VCaP (cell line): ENCODE data around the gene ZNF789.

Experiments
- H3K27ac ChIP-seq: fragments of 450-650 bp; 2 replicates; pipeline ENCODE4 v1.5.1; 2017
- TF ChIP-seq, protein P1 (sequence below): fragments of 450-650 bp; conservative IDR thresholded peaks from 2 replicates; pipeline ENCODE4 v1.5.1; 2017; ENCODE audit warnings: mild to moderate bottlenecking, moderate library complexity

The ZNF789 gene

DNA sequence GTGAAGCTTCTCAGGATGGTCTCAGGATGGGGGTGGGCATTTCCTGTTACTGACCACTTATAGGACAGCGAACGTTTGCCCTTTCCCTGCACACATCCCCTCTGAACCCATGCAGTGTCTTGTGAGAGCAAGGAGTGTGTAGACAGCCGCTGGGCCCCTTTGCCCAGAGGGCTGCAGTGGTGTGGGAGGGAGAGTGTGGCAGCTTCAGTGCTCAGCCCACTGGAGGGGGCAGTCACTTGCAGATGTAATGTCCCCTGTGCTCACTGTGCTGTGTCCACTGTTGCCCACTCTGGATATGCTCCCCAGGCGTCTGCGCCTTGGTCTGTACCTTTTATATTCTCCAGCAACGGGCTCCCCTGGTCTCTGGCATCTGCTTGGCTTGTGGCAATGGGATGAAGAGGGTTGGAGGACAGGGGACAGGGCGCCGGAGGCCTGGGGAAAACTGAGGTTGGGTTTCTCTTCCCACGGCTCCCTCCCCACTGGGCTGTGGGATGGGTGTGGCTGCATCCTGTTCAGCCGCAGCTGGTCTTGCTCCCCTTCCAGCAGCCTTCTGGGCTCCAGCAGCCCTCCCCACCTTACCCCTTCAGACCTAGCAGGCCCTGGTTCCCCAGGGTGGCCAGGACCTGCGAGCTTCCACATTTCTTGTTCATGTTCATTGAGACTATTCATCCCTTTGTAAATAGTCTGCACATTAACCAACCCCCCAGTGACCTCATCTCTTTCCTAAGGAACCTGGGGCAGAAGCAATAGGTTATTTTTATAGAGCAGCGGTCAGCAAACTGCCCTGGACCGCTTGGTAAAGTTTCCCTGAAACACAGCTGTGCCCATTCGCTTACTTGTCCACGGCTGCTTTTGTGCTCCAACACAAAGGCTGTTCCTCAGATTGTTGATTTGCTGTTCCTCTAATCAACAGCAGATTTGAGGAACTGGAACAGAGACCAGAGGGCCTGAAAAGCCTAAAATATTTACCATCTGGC lies 6.1 kb downstream of the ZNF789 start:
- H3K27ac ChIP-seq = no peak overlapping the region

DNA sequence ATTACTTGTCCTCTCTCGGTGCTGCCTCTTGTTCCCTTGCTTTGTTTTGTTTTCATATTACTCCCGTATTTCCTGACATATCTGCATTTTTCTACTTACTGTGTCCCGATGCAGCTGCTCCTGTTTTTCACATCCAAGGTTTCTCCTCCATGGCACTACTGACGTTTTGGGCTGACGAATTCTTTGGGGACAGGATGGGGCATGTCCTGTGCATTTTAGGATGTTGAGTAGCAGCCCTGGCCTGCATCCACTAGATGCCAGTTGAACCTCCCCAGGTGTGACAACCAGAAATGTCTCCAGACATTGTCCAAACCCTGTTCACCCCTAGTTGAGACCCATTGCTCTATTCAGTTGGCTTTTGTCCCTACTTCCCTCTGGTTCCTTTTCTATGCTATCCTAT lies 12.4 kb downstream of the ZNF789 start:
- no peak overlapping the region for H3K27ac ChIP-seq
- TF ChIP-seq, protein P1, sequence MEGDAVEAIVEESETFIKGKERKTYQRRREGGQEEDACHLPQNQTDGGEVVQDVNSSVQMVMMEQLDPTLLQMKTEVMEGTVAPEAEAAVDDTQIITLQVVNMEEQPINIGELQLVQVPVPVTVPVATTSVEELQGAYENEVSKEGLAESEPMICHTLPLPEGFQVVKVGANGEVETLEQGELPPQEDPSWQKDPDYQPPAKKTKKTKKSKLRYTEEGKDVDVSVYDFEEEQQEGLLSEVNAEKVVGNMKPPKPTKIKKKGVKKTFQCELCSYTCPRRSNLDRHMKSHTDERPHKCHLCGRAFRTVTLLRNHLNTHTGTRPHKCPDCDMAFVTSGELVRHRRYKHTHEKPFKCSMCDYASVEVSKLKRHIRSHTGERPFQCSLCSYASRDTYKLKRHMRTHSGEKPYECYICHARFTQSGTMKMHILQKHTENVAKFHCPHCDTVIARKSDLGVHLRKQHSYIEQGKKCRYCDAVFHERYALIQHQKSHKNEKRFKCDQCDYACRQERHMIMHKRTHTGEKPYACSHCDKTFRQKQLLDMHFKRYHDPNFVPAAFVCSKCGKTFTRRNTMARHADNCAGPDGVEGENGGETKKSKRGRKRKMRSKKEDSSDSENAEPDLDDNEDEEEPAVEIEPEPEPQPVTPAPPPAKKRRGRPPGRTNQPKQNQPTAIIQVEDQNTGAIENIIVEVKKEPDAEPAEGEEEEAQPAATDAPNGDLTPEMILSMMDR = no peak

More for the DNA sequence above, 6.1 kb downstream of the ZNF789 start:
- TF ChIP-seq, protein P1 = no peak

DNA sequence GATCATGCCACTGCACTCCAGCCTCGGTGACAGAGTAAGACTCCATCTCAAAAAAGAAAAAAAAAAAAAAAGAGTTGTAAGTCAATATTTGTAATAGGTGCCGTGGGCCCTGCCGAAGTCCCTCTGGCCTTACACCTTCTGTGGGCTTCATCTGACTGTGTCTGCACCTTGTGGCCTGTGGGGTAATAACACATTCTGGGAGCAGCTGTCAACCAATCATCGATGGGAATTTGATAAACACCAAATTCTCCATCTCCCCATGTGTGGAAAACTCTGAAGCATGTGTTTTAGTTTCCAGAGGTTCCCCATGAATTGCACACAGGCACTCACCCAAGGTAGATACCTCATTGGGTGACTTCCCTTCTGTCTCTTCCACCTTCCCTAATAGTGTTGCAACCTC lies 16.5 kb downstream of the ZNF789 start:
- TF ChIP-seq, protein P1 = 0 out of 2 replicates have a peak, but pooled peaks have one; percentile 25
- H3K27ac ChIP-seq = no peak overlapping the region

DNA sequence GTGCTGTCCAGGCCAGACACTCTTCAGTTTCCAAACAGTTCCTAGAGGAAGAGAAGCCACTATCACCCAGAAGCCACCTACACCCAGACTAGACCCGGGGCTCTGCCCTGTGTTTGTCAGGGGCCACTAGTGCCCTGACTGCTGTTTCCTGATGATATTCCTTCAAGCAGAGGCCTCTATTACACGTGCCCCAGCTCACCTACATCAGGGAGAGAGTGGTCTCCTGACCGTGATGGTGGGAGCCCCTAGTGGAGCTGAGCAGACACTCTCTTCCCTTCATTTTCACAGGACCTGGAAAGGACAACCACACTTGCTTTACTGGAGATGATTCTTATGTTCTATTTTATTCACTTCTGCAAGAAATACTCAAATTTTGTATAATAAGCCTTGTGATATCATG lies 18.2 kb downstream of the ZNF789 start:
- TF ChIP-seq, protein P1 = no peak
- no peak overlapping the region for H3K27ac ChIP-seq

DNA sequence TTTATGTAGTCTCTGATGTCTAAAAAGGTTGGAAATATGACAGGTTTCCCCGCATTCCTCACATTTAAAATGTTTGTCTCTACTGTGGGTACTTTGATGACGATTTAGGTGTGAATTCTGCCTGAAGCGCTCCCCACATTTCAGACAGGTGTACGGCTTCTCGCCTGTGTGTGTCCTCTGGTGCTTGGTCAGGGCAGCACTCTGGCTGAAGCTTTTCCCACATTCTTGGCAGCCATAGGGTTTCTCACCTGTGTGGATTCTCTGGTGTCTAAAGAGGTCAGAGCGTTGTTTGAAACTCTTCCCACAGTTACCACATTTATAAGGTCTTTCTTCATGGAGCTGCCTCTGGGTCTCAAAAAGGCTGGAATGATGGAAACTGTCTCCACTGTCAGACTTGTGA lies 21.1 kb downstream of the ZNF789 start:
- TF ChIP-seq, protein P1 = no peak

DNA sequence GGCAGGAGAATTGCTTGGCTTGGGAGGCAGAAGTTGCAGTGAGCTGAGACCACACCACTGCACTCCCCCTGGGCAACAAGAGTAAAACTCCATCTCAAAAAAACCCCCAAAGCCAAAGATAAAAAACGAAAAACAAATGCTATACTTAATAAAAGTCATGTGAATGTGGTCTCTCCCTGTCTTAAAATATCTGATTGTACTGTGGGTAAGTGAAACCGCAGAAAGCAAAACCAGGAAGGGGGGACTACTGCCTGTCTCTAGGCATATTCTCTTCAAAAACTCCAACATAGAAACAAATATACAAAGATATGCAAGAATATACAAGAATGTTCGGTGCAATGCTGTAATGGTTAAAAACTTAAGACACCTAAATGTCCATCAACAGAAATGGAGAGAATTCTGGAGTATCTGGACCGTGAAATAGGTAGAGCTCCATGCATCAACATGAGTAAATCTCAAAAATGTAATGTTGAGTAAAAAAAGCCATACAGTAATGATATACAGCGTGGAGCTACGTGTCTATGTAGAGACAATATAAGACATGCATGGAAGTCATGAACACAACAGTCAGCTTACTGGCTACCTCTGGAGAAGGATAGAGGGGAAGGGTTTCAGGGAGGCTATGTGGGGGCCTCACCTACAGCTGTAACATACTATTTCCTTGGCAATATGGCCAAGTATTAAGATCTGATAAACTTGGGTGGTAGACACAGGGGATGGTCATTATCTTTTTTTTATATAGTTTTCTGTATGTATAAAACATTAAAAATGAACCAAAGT lies 25.3 kb downstream of the ZNF789 start:
- TF ChIP-seq, protein P1 = no peak
- H3K27ac ChIP-seq = peak overlapping the region; percentile 88; the same call in 1 of the 2 replicates

More for the DNA sequence above, 21.1 kb downstream of the ZNF789 start:
- H3K27ac ChIP-seq = no peak overlapping the region

DNA sequence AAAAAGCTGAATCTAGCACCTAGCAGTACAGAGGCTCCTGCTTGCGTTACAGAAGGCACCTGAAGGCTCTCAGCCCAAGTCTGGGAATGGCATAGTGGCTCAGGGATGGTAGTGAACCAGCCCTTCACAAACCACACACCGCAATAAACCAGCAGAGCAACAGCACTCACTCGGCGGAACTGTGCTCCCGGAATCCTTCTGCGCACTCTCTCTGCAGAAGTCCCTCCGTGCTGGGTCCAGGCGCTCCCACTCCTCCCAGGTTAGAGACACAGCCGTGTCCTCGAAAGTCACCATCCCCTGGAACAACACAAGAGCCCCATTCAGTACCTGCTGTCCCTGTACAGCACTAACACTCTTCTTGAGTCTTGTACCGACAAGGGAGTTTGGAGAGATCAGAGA lies 25.9 kb downstream of the ZNF789 start:
- TF ChIP-seq, protein P1 = no peak
- H3K27ac ChIP-seq = peak overlapping the region; percentile 88
